IMR-90 (cell line): Measurements from ENCODE around the gene PATJ. TPM values are rescaled to one million over a fixed set of nuclear protein-coding genes. Genes with fewer than 3 reads are reported as not detected.

Experiments
- ATAC-seq: fragments of 200-7000 bp; cut with Tn5 transposase; 2 replicates; pipeline ENCODE4 v1.9.1; 2020; ENCODE audit warnings: low read depth, mild to moderate bottlenecking, moderate library complexity
- BruUV-seq: library from RNA; stranded (reverse); fragments of 400-500 nt; replicated peaks from 2 replicates; lab custom pipeline; 2021; lab: Mats Ljungman, UMichigan
- CTCF ChIA-PET: fragments of 300-600 bp; formaldehyde crosslinking; extraction: SDS; loops from one replicate; lab custom pipeline; 2021; ENCODE audit warnings: antibody characterized with exemption; lab: Yijun Ruan, JAX
- POLR2A ChIA-PET: fragments of 300-600 bp; sonication (Branson Sonifier 250); formaldehyde crosslinking; loops from one replicate; lab custom pipeline; 2022; ENCODE audit warnings: antibody characterized with exemption; ENCODE audit not compliant: unreplicated experiment; lab: Charles Lee
- DNase-seq: peaks from one replicate; pipeline ENCODE4 v3.0.0; 2013
- H2AFZ ChIP-seq: replicated peaks from 2 replicates; pipeline ENCODE3; 2013; ENCODE audit warnings: low read length, mild to moderate bottlenecking; ENCODE audit not compliant: poor library complexity
- H2AK5ac ChIP-seq: 2 replicates; pipeline ENCODE4 v1.6.1; 2013; ENCODE audit warnings: low read depth, low read length, inconsistent platforms
- H2AK9ac ChIP-seq: replicated peaks from 2 replicates; pipeline ENCODE3; 2013; ENCODE audit warnings: mild to moderate bottlenecking, low read depth, low read length, moderate library complexity; ENCODE audit not compliant: poor library complexity
- H2BK120ac ChIP-seq: 2 replicates; pipeline ENCODE4 v1.6.1; 2013; ENCODE audit warnings: low read depth, low read length, inconsistent platforms
- H2BK15ac ChIP-seq: 3 replicates; pipeline ENCODE4 v1.6.1; 2013; ENCODE audit warnings: low read depth, low read length, inconsistent platforms
- H2BK20ac ChIP-seq: 2 replicates; pipeline ENCODE4 v1.6.1; 2013; ENCODE audit warnings: low read depth, mild to moderate bottlenecking, inconsistent platforms, low read length, moderate library complexity
- H2BK5ac ChIP-seq: 2 replicates; pipeline ENCODE4 v1.6.1; 2013; ENCODE audit warnings: mild to moderate bottlenecking, low read depth, low read length, inconsistent platforms; ENCODE audit not compliant: poor library complexity, severe bottlenecking
- H3K14ac ChIP-seq: replicated peaks from 2 replicates; pipeline ENCODE4 v1.6.1; 2013; ENCODE audit warnings: low read depth, low read length, inconsistent platforms
- H3K18ac ChIP-seq: 2 replicates; pipeline ENCODE4 v1.6.1; 2013; ENCODE audit warnings: low read depth, low read length, control low read depth
- H3K23ac ChIP-seq: 2 replicates; pipeline ENCODE4 v1.6.1; 2013; ENCODE audit warnings: low read depth, low read length, inconsistent platforms
- H3K27ac ChIP-seq: 2 replicates; pipeline ENCODE4 v1.5.1; 2013; ENCODE audit warnings: mild to moderate bottlenecking, control low read depth, low read length; ENCODE audit not compliant: insufficient read depth
- H3K27me3 ChIP-seq: 2 replicates; pipeline ENCODE4 v1.6.1; 2013; ENCODE audit warnings: low read length; ENCODE audit not compliant: control insufficient read depth, insufficient read depth
- H3K36me3 ChIP-seq: 2 replicates; pipeline ENCODE4 v1.6.1; 2013; ENCODE audit warnings: low read length, mixed read lengths; ENCODE audit not compliant: control insufficient read depth, insufficient read depth
- H3K4ac ChIP-seq: 2 replicates; pipeline ENCODE4 v1.6.1; 2013; ENCODE audit warnings: low read depth, low read length, inconsistent platforms
- H3K4me1 ChIP-seq: 2 replicates; pipeline ENCODE4 v1.6.1; 2013; ENCODE audit warnings: low read length, mixed read lengths; ENCODE audit not compliant: control insufficient read depth, insufficient read depth
- H3K4me2 ChIP-seq: 2 replicates; pipeline ENCODE4 v1.6.1; 2013; ENCODE audit warnings: low read depth, mild to moderate bottlenecking, control low read depth, low read length, moderate library complexity
- H3K4me3 ChIP-seq: 2 replicates; pipeline ENCODE4 v1.5.1; 2013; ENCODE audit warnings: low read depth, mild to moderate bottlenecking, control low read depth, low read length, moderate library complexity; ENCODE audit not compliant: insufficient read depth
- H3K56ac ChIP-seq: 2 replicates; pipeline ENCODE4 v1.6.1; 2013; ENCODE audit warnings: low read length, inconsistent platforms; ENCODE audit not compliant: insufficient read depth; ENCODE audit errors: extremely low read depth
- H3K79me1 ChIP-seq, 2 experiments: 2 replicates each; pipeline ENCODE4 v1.6.1; 2013; ENCODE audit warnings: low read length in 2 of 2, inconsistent platforms in 1 of 2, low read depth in 1 of 2
- H3K9ac ChIP-seq: 2 replicates; pipeline ENCODE4 v1.6.1; 2013; ENCODE audit warnings: low read depth, low read length, control low read depth
- H3K9me1 ChIP-seq: 2 replicates; pipeline ENCODE4 v1.6.1; 2013; ENCODE audit warnings: low read length, inconsistent platforms; ENCODE audit not compliant: insufficient read depth
- H3K9me3 ChIP-seq: 2 replicates; pipeline ENCODE4 v1.6.1; 2013; ENCODE audit warnings: low read length; ENCODE audit not compliant: control insufficient read depth, insufficient read depth
- H4K20me1 ChIP-seq: 2 replicates; pipeline ENCODE4 v1.6.1; 2013; ENCODE audit warnings: low read length, inconsistent platforms; ENCODE audit not compliant: insufficient read depth
- H4K5ac ChIP-seq: 2 replicates; pipeline ENCODE4 v1.6.1; 2013; ENCODE audit warnings: mild to moderate bottlenecking, low read depth, low read length, control low read depth
- H4K8ac ChIP-seq, 2 experiments: 2 replicates each; pipeline ENCODE4 v1.6.1; 2013; ENCODE audit warnings: low read depth in 2 of 2, low read length in 2 of 2, control low read depth in 1 of 2, inconsistent platforms in 1 of 2
- H4K91ac ChIP-seq: 2 replicates; pipeline ENCODE4 v1.6.1; 2013; ENCODE audit warnings: low read depth, low read length, inconsistent platforms; ENCODE audit not compliant: insufficient read depth
- BHLHE40 ChIP-seq: fragments of 150-350 bp; IDR thresholded peaks from 2 replicates; pipeline ENCODE4 v1.6.1; 2016; ENCODE audit warnings: mild to moderate bottlenecking, low read depth, low read length
- CEBPB ChIP-seq: IDR thresholded peaks from 2 replicates; pipeline ENCODE4 v1.6.1; 2012; ENCODE audit warnings: low read depth, low read length, improper control_type of control experiment
- CHD1 ChIP-seq: IDR thresholded peaks from 2 replicates; pipeline ENCODE4 v1.6.1; 2012; ENCODE audit warnings: low read depth, low read length, improper control_type of control experiment
- FOS ChIP-seq: fragments of 150-350 bp; IDR thresholded peaks from 2 replicates; pipeline ENCODE4 v1.6.1; 2016; ENCODE audit warnings: low read depth, low read length
- MAFK ChIP-seq: IDR thresholded peaks from 2 replicates; pipeline ENCODE4 v1.6.1; 2012; ENCODE audit warnings: low read depth, low read length, improper control_type of control experiment
- MAZ ChIP-seq: IDR thresholded peaks from 2 replicates; pipeline ENCODE4 v1.6.1; 2012; ENCODE audit warnings: low read depth, mild to moderate bottlenecking, low read length, improper control_type of control experiment, moderate library complexity, borderline replicate concordance
- MXI1 ChIP-seq: IDR thresholded peaks from 2 replicates; pipeline ENCODE4 v1.6.1; 2012; ENCODE audit warnings: low read depth, mild to moderate bottlenecking, low read length, moderate library complexity, borderline replicate concordance
- NFE2L2 ChIP-seq: fragments of 150-350 bp; IDR thresholded peaks from 2 replicates; pipeline ENCODE4 v1.6.1; 2016; ENCODE audit warnings: low read depth, mild to moderate bottlenecking, low read length
- POLR2A ChIP-seq: IDR thresholded peaks from 2 replicates; pipeline ENCODE4 v1.6.1; 2012; ENCODE audit warnings: mild to moderate bottlenecking, low read depth, low read length
- RAD21 ChIP-seq: IDR thresholded peaks from 2 replicates; pipeline ENCODE4 v1.6.1; 2012; ENCODE audit warnings: low read length, improper control_type of control experiment
- RCOR1 ChIP-seq: IDR thresholded peaks from 2 replicates; pipeline ENCODE4 v1.6.1; 2012; ENCODE audit warnings: mild to moderate bottlenecking, low read length, improper control_type of control experiment; ENCODE audit not compliant: insufficient replicate concordance
- RFX5 ChIP-seq: IDR thresholded peaks from 2 replicates; pipeline ENCODE4 v1.8.0; 2012; ENCODE audit warnings: low read depth, mild to moderate bottlenecking, low read length, moderate library complexity
- SMC3 ChIP-seq: fragments of 150-350 bp; IDR thresholded peaks from 2 replicates; pipeline ENCODE4 v1.6.1; 2016; ENCODE audit warnings: low read depth, mild to moderate bottlenecking, antibody characterized with exemption, low read length, moderate library complexity
- WGBS, 2 experiments: methylation state at CpG; one replicate each; pipeline versions ENCODE4 v1.1.5 to v1.1.7; 2013; ENCODE audit warnings: missing lambda C conversion rate in 2 of 2; ENCODE audit not compliant: insufficient read length in 1 of 2; ENCODE audit errors: extremely low coverage in 2 of 2; 5-methylcytosine and 5-hydroxymethylcytosine counted together
- dilution Hi-C: fragments of 300-500 bp; cut with HindIII; formaldehyde crosslinking; loops from one replicate; pipeline ENCODE4 v1.14.3; 2018; ENCODE audit warnings: low sequenced_read_pairs; ENCODE audit not compliant: unreplicated experiment
- in situ Hi-C: fragments of 300-500 bp; cut with MboI; formaldehyde crosslinking; loops from 3 replicates; pipeline ENCODE4 v1.14.3; 2019; ENCODE audit warnings: low sequenced_read_pairs, inconsistent platforms, mixed read lengths
- intact Hi-C: fragments of 100-400 bp; cut with micrococcal nuclease; formaldehyde crosslinking; loops from 2 replicates; pipeline ENCODE4 v1.10.0; 2022
- polyA plus RNA-seq, 3 experiments: library from polyadenylated mRNA; depleted of rRNA; stranded (reverse); fragments of >200 nt; gene quantifications; 2 replicates each; pipeline ENCODE4 v1.2.3, GENCODE V29; 2012; ENCODE audit warnings: low replicate concordance in 1 of 3
- total RNA-seq: library from RNA; depleted of rRNA; stranded (reverse); fragments of >200 nt; gene quantifications from 2 replicates; pipeline ENCODE4 v1.2.3, GENCODE V29; 2012
- TF ChIP-seq, protein P1 (sequence below): fragments of 150-350 bp; IDR thresholded peaks from 2 replicates; pipeline ENCODE4 v1.6.1; 2017; ENCODE audit warnings: mild to moderate bottlenecking, antibody characterized with exemption, low read length, low read depth
- TF ChIP-seq, protein P2 (sequence below): fragments of 150-350 bp; IDR thresholded peaks from 2 replicates; pipeline ENCODE4 v1.6.1; 2016; ENCODE audit warnings: low read depth, mild to moderate bottlenecking, low read length, moderate library complexity, borderline replicate concordance
- TF ChIP-seq, protein P3 (sequence below): conservative IDR thresholded peaks from 2 replicates; pipeline ENCODE4 v1.5.1; 2012; ENCODE audit warnings: mild to moderate bottlenecking, low read depth, low read length, improper control_type of control experiment

The PATJ gene
- total and polyA plus RNA-seq, 2 of the 4 experiments (the other 2 are of a cell fraction) = 2.0 to 3.4 TPM

DNA sequence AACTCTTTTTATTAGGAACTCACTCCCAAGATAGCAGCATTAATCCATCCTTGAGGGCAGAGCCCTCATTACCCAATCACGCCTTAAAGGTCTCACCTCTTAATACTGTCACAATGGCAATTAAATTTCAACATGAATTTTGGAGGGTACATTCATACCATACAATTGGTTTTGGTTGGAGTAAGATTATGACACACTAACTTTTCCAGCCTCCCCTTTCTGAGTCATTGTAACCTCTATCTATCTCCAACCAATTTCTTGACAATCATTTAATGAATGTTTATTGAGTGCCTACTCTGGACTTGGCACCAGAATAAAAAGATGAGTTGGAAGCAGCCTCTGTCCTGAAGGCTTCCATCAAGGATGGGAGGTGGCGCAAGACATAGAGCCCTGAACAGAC is 358.2 kb downstream of the PATJ start:
- WGBS, 2 experiments = 86% methylated on average over 1 of the region's 2 CpGs; no CpG with 5 or more reads in 1 of the 2 experiments
- no peak overlapping the region for H3K4me2 ChIP-seq
- no peaks in the 10 kb centered on the region for H3K79me1 ChIP-seq
- no peak for TF ChIP-seq RFX5
- TF ChIP-seq SMC3 = no peak
- TF ChIP-seq, protein P1, sequence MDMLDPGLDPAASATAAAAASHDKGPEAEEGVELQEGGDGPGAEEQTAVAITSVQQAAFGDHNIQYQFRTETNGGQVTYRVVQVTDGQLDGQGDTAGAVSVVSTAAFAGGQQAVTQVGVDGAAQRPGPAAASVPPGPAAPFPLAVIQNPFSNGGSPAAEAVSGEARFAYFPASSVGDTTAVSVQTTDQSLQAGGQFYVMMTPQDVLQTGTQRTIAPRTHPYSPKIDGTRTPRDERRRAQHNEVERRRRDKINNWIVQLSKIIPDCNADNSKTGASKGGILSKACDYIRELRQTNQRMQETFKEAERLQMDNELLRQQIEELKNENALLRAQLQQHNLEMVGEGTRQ = no peak
- no peak for TF ChIP-seq CEBPB
- no peak for TF ChIP-seq RCOR1
- TF ChIP-seq BHLHE40 = no peak
- no peak for TF ChIP-seq FOS
- TF ChIP-seq, protein P2, sequence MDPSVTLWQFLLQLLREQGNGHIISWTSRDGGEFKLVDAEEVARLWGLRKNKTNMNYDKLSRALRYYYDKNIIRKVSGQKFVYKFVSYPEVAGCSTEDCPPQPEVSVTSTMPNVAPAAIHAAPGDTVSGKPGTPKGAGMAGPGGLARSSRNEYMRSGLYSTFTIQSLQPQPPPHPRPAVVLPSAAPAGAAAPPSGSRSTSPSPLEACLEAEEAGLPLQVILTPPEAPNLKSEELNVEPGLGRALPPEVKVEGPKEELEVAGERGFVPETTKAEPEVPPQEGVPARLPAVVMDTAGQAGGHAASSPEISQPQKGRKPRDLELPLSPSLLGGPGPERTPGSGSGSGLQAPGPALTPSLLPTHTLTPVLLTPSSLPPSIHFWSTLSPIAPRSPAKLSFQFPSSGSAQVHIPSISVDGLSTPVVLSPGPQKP = no peak
- no peak for TF ChIP-seq CHD1
- no peak for TF ChIP-seq MAZ
- TF ChIP-seq, protein P3, sequence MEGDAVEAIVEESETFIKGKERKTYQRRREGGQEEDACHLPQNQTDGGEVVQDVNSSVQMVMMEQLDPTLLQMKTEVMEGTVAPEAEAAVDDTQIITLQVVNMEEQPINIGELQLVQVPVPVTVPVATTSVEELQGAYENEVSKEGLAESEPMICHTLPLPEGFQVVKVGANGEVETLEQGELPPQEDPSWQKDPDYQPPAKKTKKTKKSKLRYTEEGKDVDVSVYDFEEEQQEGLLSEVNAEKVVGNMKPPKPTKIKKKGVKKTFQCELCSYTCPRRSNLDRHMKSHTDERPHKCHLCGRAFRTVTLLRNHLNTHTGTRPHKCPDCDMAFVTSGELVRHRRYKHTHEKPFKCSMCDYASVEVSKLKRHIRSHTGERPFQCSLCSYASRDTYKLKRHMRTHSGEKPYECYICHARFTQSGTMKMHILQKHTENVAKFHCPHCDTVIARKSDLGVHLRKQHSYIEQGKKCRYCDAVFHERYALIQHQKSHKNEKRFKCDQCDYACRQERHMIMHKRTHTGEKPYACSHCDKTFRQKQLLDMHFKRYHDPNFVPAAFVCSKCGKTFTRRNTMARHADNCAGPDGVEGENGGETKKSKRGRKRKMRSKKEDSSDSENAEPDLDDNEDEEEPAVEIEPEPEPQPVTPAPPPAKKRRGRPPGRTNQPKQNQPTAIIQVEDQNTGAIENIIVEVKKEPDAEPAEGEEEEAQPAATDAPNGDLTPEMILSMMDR = no peak
- TF ChIP-seq POLR2A = no peak
- no peak for TF ChIP-seq NFE2L2
- no peak for TF ChIP-seq MXI1
- TF ChIP-seq RAD21 = no peak
- no peak for TF ChIP-seq MAFK
- no peak overlapping the region for H3K9ac ChIP-seq
- no peak overlapping the region for H3K56ac ChIP-seq
- no peaks in the 10 kb centered on the region for H4K20me1 ChIP-seq
- H4K8ac ChIP-seq = no peak overlapping the region
- dilution Hi-C loops = no loop called here
- H2AK5ac ChIP-seq = no peak overlapping the region
- no peak overlapping the region for H4K5ac ChIP-seq
- H3K4me1 ChIP-seq = no peaks in the 10 kb centered on the region
- no peak for ATAC-seq
- H3K36me3 ChIP-seq = no peaks in the 10 kb centered on the region
- H2BK120ac ChIP-seq = no peak overlapping the region
- H3K9me1 ChIP-seq = no peaks in the 10 kb centered on the region
- intact Hi-C loops = no loop called here
- no peak overlapping the region for H2BK15ac ChIP-seq
- BruUV-seq = no TSS peak
- no peak overlapping the region for H2AK9ac ChIP-seq
- H3K4ac ChIP-seq = no peak overlapping the region
- no peak overlapping the region for H3K27ac ChIP-seq
- H3K27me3 ChIP-seq = no peaks in the 10 kb centered on the region
- no peak for DNase-seq
- H4K91ac ChIP-seq = no peak overlapping the region
- H3K23ac ChIP-seq = no peak overlapping the region
- no peak overlapping the region for H2BK20ac ChIP-seq
- in situ Hi-C loops = no loop called here
- POLR2A ChIA-PET = no interaction called here
- CTCF ChIA-PET = no interaction called here
- no peak overlapping the region for H2AFZ ChIP-seq
- H3K18ac ChIP-seq = no peak overlapping the region
- no peak overlapping the region for H3K4me3 ChIP-seq
- H3K14ac ChIP-seq = no peak overlapping the region
- no peak overlapping the region for H2BK5ac ChIP-seq
- no peaks in the 10 kb centered on the region for H3K9me3 ChIP-seq
